ENCODE measurements around the gene NUDCD3.

DNA sequence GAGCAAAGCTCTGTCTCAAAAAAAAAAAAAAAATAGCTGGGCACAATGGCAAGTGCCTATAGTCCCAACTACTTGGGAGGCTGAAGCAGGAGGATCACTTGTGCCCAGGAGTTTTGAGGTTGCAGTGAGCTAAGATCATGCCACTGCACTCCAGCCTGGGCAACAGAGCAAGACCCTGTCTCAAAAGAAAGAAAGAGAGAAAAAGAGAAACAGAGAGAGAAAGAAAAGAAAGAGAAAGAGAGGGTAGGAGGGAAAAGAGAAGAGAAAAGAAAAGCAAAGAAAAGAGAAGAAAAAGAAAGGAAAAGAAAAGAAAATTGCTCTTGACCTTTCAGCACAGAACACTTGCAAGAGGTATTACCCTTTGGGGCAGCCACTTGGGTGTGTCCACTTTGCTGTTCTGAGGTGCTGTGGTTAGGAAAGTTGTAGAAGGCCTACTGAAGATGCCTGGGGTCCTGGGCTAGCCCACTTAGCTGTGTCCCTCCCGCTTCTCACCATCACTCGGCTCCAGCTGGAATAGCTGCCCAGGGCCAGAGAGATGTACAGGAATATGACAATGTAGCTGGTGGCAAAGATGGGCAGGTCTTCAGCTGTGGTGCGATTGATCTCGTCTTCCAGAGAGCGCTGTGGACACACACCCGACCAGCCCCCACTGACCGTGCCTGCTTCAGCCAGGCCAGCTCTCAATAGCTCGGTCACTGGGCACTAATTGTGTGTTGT, 45.0 kb upstream of the NUDCD3 start:
- TF ChIP-seq REST (IDR thresholded peaks at IDR 0.05) (no peak), HNF4A (conservative IDR thresholded peaks at IDR 0.05) (no peak), FOXA1 (IDR thresholded peaks at IDR 0.05) (no peak), TAF1 (conservative IDR thresholded peaks at IDR 0.05) (no peak), NR2F2 (IDR thresholded peaks at IDR 0.05) (no peak), RAD21 (IDR thresholded peaks at IDR 0.05) (no peak), ATF3 (IDR thresholded peaks at IDR 0.05) (no peak), JUND (IDR thresholded peaks at IDR 0.05) (no peak), SP1 (IDR thresholded peaks at IDR 0.05) (no peak)
- TF ChIP-seq, protein P1, sequence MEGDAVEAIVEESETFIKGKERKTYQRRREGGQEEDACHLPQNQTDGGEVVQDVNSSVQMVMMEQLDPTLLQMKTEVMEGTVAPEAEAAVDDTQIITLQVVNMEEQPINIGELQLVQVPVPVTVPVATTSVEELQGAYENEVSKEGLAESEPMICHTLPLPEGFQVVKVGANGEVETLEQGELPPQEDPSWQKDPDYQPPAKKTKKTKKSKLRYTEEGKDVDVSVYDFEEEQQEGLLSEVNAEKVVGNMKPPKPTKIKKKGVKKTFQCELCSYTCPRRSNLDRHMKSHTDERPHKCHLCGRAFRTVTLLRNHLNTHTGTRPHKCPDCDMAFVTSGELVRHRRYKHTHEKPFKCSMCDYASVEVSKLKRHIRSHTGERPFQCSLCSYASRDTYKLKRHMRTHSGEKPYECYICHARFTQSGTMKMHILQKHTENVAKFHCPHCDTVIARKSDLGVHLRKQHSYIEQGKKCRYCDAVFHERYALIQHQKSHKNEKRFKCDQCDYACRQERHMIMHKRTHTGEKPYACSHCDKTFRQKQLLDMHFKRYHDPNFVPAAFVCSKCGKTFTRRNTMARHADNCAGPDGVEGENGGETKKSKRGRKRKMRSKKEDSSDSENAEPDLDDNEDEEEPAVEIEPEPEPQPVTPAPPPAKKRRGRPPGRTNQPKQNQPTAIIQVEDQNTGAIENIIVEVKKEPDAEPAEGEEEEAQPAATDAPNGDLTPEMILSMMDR (IDR thresholded peaks at IDR 0.05; ENCODE audit: low read depth, low read length, missing input control), result no peak
- TF ChIP-seq, protein P2, sequence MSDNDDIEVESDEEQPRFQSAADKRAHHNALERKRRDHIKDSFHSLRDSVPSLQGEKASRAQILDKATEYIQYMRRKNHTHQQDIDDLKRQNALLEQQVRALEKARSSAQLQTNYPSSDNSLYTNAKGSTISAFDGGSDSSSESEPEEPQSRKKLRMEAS (IDR thresholded peaks at IDR 0.05), result no peak

All from liver (tissue), 3 donors.